Measurements from ENCODE around the gene PLCG1. TPM values are rescaled to one million over a fixed set of nuclear protein-coding genes. Genes with fewer than 3 reads are reported as not detected.

Gene PLCG1
- total and polyA plus RNA-seq, 2 experiments from 2014 or later = 27.4 to 206 TPM

- TF ChIP-seq NANOG (IDR thresholded peaks at IDR 0.05; ENCODE audit: borderline replicate concordance) (no peak), POLR2AphosphoS5 (IDR thresholded peaks at IDR 0.05; ENCODE audit: low read depth) (no peak), JUNB (IDR thresholded peaks at IDR 0.05; ENCODE audit: unreplicated experiment) (no peak), ZNF331 (CRISPR knock-in tag; IDR thresholded peaks at IDR 0.05; ENCODE audit: low read depth) (no peak), EZH2phosphoT487 (IDR thresholded peaks at IDR 0.05; ENCODE audit: unreplicated experiment) (no peak), ZNF114 (CRISPR knock-in tag; IDR thresholded peaks at IDR 0.05) (no peak), STAT1 (IDR thresholded peaks at IDR 0.05; ENCODE audit: unreplicated experiment) (no peak), EZH2 (IDR thresholded peaks at IDR 0.05; ENCODE audit: low read depth, unreplicated experiment) (no peak)
- TF ChIP-seq, protein P1, sequence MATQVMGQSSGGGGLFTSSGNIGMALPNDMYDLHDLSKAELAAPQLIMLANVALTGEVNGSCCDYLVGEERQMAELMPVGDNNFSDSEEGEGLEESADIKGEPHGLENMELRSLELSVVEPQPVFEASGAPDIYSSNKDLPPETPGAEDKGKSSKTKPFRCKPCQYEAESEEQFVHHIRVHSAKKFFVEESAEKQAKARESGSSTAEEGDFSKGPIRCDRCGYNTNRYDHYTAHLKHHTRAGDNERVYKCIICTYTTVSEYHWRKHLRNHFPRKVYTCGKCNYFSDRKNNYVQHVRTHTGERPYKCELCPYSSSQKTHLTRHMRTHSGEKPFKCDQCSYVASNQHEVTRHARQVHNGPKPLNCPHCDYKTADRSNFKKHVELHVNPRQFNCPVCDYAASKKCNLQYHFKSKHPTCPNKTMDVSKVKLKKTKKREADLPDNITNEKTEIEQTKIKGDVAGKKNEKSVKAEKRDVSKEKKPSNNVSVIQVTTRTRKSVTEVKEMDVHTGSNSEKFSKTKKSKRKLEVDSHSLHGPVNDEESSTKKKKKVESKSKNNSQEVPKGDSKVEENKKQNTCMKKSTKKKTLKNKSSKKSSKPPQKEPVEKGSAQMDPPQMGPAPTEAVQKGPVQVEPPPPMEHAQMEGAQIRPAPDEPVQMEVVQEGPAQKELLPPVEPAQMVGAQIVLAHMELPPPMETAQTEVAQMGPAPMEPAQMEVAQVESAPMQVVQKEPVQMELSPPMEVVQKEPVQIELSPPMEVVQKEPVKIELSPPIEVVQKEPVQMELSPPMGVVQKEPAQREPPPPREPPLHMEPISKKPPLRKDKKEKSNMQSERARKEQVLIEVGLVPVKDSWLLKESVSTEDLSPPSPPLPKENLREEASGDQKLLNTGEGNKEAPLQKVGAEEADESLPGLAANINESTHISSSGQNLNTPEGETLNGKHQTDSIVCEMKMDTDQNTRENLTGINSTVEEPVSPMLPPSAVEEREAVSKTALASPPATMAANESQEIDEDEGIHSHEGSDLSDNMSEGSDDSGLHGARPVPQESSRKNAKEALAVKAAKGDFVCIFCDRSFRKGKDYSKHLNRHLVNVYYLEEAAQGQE (IDR thresholded peaks at IDR 0.05; ENCODE audit: unreplicated experiment) = no peak
Observed at GRCh38 chr20:41176711-41177552, 39.6 kb downstream of the PLCG1 start (continued).

DNA sequence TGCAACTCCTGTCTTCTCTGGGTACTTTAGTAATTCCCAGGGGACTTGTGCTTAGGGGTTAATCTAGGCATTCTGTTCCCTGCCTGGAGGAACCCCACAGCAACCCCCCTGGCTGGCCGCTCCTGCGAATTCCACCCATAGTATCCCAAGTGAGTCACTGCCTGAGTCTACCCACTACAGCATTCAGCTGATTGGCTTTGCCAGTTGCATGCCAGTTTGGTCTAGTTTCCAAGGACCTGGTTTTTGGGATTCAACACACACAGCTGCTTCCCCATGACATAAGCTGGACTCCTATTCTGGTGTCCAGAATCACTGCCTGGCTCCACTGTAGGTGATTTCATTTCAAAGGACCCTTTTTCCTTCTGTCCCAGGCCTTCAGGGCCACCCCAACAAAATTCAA, 40.3 kb downstream of the PLCG1 start:
- Histone ChIP-seq H2AFZ (no peak overlapping the region), H3K36me3 (ENCODE audit: insufficient read depth) (peaks cover 27% of the 10 kb centered on the region), H3K4me2 (no peak overlapping the region), H3F3A (replicated peaks; ENCODE audit: low read depth) (peaks cover 4% of the 10 kb centered on the region; the same call in 1 of the 2 replicates), H4K20me1 (replicated peaks; ENCODE audit: insufficient read depth) (peaks cover 8% of the 10 kb centered on the region), H3K9me2 (ENCODE audit: insufficient read depth) (no peaks in the 10 kb centered on the region), H3K4me1 (ENCODE audit: insufficient read depth) (peaks cover 5% of the 10 kb centered on the region; the same call in 1 of the 2 replicates), H3K4me3 (no peak overlapping the region), H3K27me3 (ENCODE audit: insufficient read depth) (no peaks in the 10 kb centered on the region), H3K79me2 (replicated peaks; ENCODE audit: insufficient read depth) (no peaks in the 10 kb centered on the region), H3K27ac (ENCODE audit: low read depth) (no peak overlapping the region)
- H3K27ac Mint-ChIP-seq = no peak overlapping the region
- peaks cover 15% of the 10 kb centered on the region for H3K27me3 Mint-ChIP-seq (ENCODE audit: insufficient read depth, low read depth, poor library complexity)
- no peak for DNase-seq (ENCODE audit: low spot score)
- H3K4me3 Mint-ChIP-seq = no peak overlapping the region
- peaks cover 51% of the 10 kb centered on the region for H3K36me3 Mint-ChIP-seq (ENCODE audit: low read depth)
- H3K9me3 Mint-ChIP-seq = no peaks in the 10 kb centered on the region; the same call in 2 of the 3 replicates
- ATAC-seq = no peak
- H3K4me1 Mint-ChIP-seq = peaks cover 16% of the 10 kb centered on the region; the same call in 2 of the 3 replicates
- TF ChIP-seq CREB1 (CRISPR knock-in tag; IDR thresholded peaks at IDR 0.05; ENCODE audit: low read depth) = no peak
- no peak for TF ChIP-seq STAT1 (IDR thresholded peaks at IDR 0.05; ENCODE audit: unreplicated experiment)
- no peak for TF ChIP-seq EZH2 (IDR thresholded peaks at IDR 0.05; ENCODE audit: low read depth, unreplicated experiment)
- TF ChIP-seq ETS1 (IDR thresholded peaks at IDR 0.05) = no peak
- no peak for TF ChIP-seq POLR2AphosphoS5 (IDR thresholded peaks at IDR 0.05; ENCODE audit: low read depth)
- TF ChIP-seq ZNF114 (CRISPR knock-in tag; IDR thresholded peaks at IDR 0.05) = no peak
- TF ChIP-seq, protein P1 (IDR thresholded peaks at IDR 0.05; ENCODE audit: unreplicated experiment) = no peak

Measured in GM23338 (cell line).